ENCODE results near the gene PLCH2.
"Not testable (repeated sequence)": the region's sequence is repeated elsewhere in the genome, so short reads cannot be mapped to it uniquely, and the experiment has no call there.

The PLCH2 gene

GRCh38 chr1:2443277-2444137, 32.6 kb upstream of the PLCH2 start:
- DNase-seq = no peak

- DNase-seq = no peak
These were observed 31.9 kb upstream of the PLCH2 start for GRCh38 chr1:2444138-2444591.

- no peak for DNase-seq
These were observed 30.8 kb upstream of the PLCH2 start for GRCh38 chr1:2445162-2445822.

DNA sequence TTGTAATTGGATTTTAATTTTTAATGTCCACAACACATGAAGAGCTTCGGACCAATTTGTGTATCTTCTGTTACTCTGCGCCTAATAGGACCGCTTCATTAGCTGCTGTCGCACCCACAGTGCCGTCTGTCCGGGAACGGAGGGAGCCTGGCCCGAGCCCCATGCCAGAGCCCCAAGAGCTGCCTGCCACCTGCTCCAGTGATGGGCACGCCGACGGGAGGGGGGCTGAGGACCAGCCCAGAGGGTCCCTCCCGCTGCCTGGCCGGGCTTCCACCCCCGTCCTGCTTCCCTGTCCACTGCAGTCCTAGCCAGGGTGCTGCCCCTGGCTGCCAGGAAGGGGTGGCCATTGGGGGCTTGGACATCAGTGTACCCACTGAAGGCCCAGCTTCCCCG, 30.3 kb upstream of the PLCH2 start:
- no peak for DNase-seq

GRCh38 chr1:2446394-2446793, 29.7 kb upstream of the PLCH2 start:
- DNase-seq = no peak

DNA sequence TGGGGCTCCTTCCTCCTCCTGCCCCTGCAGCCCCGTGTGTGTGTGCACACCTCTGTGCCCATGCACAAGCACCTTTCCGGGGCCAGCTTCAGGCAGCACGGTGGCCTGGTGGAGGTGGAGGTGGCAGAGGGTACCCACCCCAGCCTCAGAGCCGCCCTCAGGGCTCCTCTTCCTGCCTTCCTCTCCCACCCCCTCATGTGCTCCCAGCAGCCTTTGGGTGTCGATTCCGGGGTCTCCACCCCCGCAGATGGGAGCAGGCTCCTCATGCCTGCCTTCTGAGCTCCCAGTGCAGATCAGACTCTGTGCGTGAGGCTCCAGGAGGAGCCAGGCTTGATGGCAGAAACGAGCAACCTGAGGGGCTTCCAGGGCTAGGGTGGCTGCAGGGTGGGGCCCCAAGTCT, 29.2 kb upstream of the PLCH2 start:
- no peak for DNase-seq

- no peak for DNase-seq
These were observed 28.6 kb upstream of the PLCH2 start for GRCh38 chr1:2447276-2448097.

- DNase-seq = no peak
These were observed 28.0 kb upstream of the PLCH2 start for GRCh38 chr1:2448098-2448445.

DNA sequence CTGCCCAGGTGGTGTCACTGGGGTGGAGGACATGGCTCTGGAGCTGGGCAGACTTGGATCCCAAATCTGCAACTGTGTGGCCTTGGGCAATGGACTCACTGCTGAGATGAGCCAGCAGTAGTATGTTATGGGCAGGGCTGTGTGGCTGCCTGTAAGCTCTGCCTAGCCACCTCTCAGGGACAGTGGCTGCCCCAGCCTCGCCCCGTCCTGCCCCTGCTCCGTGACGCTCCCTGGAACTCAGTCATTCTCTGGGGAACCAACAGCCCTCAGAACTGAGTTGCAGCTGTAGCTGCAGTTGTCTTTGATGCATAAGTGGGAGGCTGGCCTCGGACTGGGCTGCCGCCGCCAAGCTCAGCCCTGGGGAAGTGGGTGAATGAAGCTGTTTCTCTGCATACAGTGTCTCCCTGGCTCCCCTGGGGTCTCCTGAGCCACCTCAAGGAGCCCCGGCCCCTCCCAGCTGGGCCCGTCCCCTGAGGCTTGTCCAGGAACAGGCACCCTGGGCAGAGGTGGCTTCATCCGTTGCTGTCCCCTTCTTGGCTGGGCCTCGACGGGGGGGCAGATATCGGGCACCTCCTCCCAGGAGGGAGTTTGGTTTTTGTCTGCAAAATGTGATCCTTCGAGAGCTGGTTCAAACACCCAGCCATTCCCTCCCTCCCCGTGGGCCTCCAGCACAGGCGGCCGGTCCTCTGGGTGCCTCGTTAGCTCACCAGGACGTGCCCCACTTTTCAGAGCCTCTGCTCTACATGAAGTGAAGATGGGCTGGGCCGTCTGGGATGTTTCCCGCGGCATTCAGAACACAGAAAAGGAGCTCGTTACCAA, 26.2 kb upstream of the PLCH2 start:
- no peak for DNase-seq

GRCh38 chr1:2451741-2452140, 24.3 kb upstream of the PLCH2 start:
- DNase-seq = no peak

DNA sequence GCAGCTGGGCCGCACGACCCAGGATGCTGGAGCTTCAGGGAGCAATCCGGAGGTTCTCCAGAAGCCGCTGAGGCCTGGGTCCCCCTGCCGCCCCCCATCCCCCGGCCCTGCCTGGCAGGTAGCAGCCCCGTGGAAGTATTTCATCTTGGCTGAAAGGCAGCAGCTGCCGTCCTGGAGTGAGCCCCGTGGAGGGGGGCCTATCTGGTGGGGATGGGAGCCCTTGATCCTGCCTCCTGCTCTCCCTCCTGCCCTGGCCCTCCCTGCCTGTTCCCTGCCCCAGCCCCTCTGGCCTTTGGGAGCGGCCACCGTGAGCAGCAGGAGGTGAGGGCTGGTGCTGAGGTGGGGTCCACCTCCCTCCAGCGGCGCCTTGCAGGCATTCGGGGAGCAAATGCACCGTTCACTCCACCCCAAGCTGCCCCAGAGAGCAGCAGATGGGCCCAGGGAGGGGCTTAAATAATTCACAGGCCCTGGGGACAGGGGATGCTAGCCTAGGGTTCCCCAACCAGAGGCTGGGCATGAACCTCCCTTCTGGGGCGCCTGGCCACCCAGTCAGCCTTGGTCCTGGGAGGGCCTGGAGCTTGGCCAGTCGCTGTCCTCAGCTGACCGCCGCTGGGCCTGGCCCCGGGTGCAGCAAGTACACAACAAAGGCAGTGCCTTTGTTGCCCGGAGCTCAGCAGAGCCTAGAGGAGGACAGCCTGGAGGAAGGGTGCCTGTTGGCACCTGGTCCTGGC, 23.7 kb upstream of the PLCH2 start:
- no peak for DNase-seq

DNA sequence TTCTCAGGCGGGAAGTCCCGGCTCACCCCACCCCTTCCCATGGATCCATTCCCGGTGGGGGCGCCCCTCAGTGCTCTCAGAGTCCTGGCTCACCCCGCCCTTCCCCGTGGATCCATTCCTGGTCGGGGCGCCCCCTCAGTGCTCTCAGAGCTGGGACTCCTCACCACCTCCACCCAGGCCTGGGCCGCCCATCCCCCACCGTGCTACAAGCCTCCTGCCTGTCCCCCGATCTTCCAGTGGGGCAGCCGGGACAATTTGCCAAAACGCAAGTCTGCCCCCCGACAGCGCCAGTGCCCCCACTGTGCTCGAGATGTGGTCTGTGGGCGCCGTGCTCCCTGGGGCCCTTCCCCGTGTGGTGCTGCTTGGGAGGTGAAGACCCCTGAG, 23.2 kb upstream of the PLCH2 start:
- DNase-seq = no peak

GRCh38 chr1:2454227-2454626, 21.9 kb upstream of the PLCH2 start:
- DNase-seq = no peak

DNA sequence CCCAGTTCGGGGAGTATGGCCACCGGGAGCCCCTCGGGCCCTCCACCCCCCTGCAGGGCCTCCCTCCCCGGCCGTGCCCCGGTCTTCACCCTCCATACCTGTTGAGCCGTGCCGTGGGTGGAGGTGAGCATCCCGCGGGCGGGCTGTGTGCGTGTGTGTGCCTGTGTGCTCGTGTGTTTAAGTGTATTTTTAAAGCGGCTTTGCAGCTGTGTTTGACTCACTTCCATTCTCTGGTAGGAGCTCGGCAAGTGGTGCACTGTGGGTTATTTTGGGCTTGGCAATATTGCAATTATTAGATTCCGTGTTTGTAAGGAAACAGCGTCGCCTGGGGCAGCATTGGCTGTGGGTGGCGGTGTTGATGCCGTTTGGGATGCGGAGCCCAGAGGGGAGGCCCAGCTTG, 20.3 kb upstream of the PLCH2 start:
- DNase-seq = no peak

- no peak for DNase-seq
These were observed 18.6 kb upstream of the PLCH2 start for GRCh38 chr1:2457444-2457843.

- no peak for DNase-seq
These were observed 17.4 kb upstream of the PLCH2 start for GRCh38 chr1:2458687-2459086.

GRCh38 chr1:2459102-2459753, 16.9 kb upstream of the PLCH2 start:
- DNase-seq = not testable (repeated sequence)

DNA sequence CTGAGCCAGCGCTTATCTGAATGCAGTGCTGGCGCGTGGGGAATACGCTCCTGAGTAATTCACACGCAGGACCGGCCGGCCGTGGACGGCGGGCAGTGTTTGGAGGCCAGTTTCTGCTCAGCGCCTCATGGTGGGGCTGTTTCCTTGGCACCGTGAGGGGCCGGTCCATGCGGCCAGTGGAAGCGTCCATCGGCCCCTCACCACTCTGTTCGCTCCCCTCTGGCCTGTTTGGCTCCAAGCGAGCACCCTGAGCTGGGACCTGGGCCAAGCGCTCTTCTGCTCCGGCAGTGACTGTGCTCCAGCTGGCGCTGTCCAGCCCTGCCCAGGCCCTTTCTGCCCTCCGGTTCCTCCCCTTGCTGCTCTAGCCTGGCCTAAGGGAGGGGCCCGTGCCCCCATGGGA, 16.3 kb upstream of the PLCH2 start:
- DNase-seq = no peak

- no peak for DNase-seq
These were observed 15.9 kb upstream of the PLCH2 start for GRCh38 chr1:2460203-2460602.

DNA sequence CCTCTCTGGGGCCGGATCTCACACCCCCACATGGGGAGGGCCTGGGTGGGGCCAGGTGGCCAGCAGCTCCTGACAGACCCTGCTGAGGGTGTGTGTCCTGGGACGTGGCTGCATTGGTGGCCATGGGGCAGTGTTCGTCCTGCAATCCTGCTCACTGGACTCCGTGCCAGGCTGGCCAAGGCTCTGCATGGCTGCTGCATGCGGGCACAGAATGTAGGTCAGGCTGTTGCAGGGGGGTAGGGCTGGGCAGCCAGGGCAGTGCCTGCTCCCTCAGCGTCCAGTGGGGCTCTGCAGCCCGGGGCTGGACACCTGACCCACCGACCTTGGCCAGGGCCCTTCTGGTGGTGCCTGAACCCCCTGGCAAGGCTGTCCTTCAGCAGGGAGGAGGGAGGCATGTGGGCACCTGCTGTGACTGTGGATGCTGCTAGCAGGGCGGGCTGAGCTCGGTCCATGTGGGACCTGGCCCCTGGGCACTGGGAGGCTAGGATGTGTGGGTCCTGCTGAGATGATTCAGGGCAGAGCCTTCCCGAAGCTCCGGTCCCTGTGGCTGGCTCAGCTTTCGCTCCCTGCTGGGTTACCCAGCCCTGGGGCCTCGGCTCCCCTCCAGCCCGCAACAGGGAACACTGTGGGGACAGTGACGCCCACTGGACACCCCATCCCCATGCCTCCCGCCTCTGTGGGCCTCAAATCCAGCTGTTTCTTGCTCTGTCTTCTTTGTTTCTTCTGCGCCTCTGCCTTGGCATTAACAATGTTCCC, 14.9 kb upstream of the PLCH2 start:
- DNase-seq = no peak

DNA sequence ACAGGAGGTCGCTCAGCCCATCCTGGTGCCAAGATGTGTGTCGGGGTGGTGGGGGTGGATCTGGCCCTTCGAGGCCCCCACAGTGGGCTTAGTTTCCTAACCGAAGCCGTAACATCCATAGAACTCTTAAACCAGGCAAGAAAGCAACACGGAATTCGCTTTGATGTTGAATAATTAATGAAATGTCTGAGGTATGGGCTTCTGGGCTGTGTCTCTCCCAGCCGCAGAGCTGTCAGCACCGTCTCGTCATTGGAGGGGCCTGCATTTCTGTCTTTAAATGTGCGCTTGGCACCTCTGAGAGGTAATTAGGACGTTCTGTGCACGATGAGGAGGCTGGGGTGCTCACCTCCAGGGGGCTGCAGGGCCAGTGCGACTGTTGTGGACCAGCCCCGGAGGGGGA, 13.3 kb upstream of the PLCH2 start:
- no peak for DNase-seq

Data from activated CD8-positive, alpha-beta memory T cell treated with anti-CD3 and anti-CD28 coated beads for 24 hours (primary cell).